ENCODE data around the gene RPS6KB2. TPM values are rescaled to one million over a fixed set of nuclear protein-coding genes. Genes with fewer than 3 reads are reported as not detected.
A peak's percentile ranks its signal among the peaks of the same experiment; 100 is the strongest.

RPS6KB2 gene
- total and polyA plus RNA-seq, 9 of the 15 experiments (the other 6 are each of a cell fraction or from before 2014, with no cell fraction given) = 0.42 to 122 (median 82.6) TPM

- TF ChIP-seq RBM14 (IDR thresholded peaks at IDR 0.05; ENCODE audit: borderline replicate concordance, insufficient read depth, low read depth, low read length) (no peak), PURB (CRISPR knock-in tag; IDR thresholded peaks at IDR 0.05; ENCODE audit: low read depth) (no peak), ZNF766 (CRISPR knock-in tag; conservative IDR thresholded peaks at IDR 0.05) (0 out of 2 replicates have a peak, but pooled peaks have one; percentile 18), CHAMP1 (IDR thresholded peaks at IDR 0.05) (no peak), ZNF197 (CRISPR knock-in tag; IDR thresholded peaks at IDR 0.05; ENCODE audit: low read depth) (no peak), NEUROD1 (IDR thresholded peaks at IDR 0.05; ENCODE audit: borderline replicate concordance, low read depth, low read length, partially characterized antibody) (peak; percentile 60), ARID1B (IDR thresholded peaks at IDR 0.05) (0 out of 2 replicates have a peak, but pooled peaks have one; percentile 6), ZNF263 (CRISPR knock-in tag; IDR thresholded peaks at IDR 0.05; ENCODE audit: borderline replicate concordance) (no peak), TCF7L2 (IDR thresholded peaks at IDR 0.05; ENCODE audit: low read depth, low read length) (no peak), PYGO2 (tag; IDR thresholded peaks at IDR 0.05) (0 out of 2 replicates have a peak, but pooled peaks have one; percentile 7), ILK (tag; IDR thresholded peaks at IDR 0.05; ENCODE audit: borderline replicate concordance, low read depth) (no peak), ETV6 (IDR thresholded peaks at IDR 0.05; ENCODE audit: borderline replicate concordance in 1 of 2, low read depth in 2 of 2, low read length in 1 of 2) (no peak), ETV6 (CRISPR knock-in tag; IDR thresholded peaks at IDR 0.05; ENCODE audit: borderline replicate concordance) (peak; percentile 89; the same call in 1 of the 2 replicates), NCOR1 (IDR thresholded peaks at IDR 0.05) (peak; percentile 53), PHB (CRISPR knock-in tag; IDR thresholded peaks at IDR 0.05) (no peak), ZNF133 (CRISPR knock-in tag; IDR thresholded peaks at IDR 0.05) (no peak), SP2 (IDR thresholded peaks at IDR 0.05; ENCODE audit: extremely low read depth, low read depth, low read length, poor library complexity, severe bottlenecking) (no peak), MYBL2 (IDR thresholded peaks at IDR 0.05; ENCODE audit: low read depth) (peak; percentile 55; the same call in 1 of the 2 replicates), MYBL2 (CRISPR knock-in tag; IDR thresholded peaks at IDR 0.05; ENCODE audit: borderline replicate concordance) (no peak), FOXK2 (conservative IDR thresholded peaks at IDR 0.05 in 1 of 2, IDR thresholded peaks at IDR 0.05 in 1 of 2; ENCODE audit: low read depth in 2 of 2) (peak; percentile 53 to 94; a peak in 3 of 4 replicates), ZNF134 (CRISPR knock-in tag; conservative IDR thresholded peaks at IDR 0.05) (no peak), MCM7 (IDR thresholded peaks at IDR 0.05) (no peak), TFE3 (CRISPR knock-in tag; IDR thresholded peaks at IDR 0.05) (peak; percentile 100)
- TF ChIP-seq, protein P1, sequence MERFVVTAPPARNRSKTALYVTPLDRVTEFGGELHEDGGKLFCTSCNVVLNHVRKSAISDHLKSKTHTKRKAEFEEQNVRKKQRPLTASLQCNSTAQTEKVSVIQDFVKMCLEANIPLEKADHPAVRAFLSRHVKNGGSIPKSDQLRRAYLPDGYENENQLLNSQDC (CRISPR knock-in tag; IDR thresholded peaks at IDR 0.05) = no peak
Measured at GRCh38 chr11:67391304-67392182, 36.8 kb upstream of the RPS6KB2 start, which contains the start of gene RAD9A (continued).

All from K562 (cell line).